H1 (cell line): ENCODE data around the gene CDHR2. TPM values are rescaled to one million over a fixed set of nuclear protein-coding genes. Genes with fewer than 3 reads are reported as not detected.

ENCODE experiments used
- ASH2L ChIP-seq: fragments of 200-600, 300-600 bp; sonication (generic); IDR thresholded peaks from one replicate; pipeline ENCODE4 v1.7.1; 2017; ENCODE audit warnings: low read length
- EP300 ChIP-seq, 2 experiments: IDR thresholded peaks; 1 replicate in 1 of 2; 2 replicates in 1 of 2; pipeline ENCODE4 v1.6.1; 2011 to 2012; ENCODE audit warnings: low read depth in 2 of 2, low read length in 2 of 2, mild to moderate bottlenecking in 2 of 2, borderline replicate concordance in 1 of 2, inconsistent platforms in 1 of 2, moderate library complexity in 1 of 2
- HDAC6 ChIP-seq: IDR thresholded peaks from one replicate; pipeline ENCODE4 v1.7.1; 2012; ENCODE audit warnings: low read depth, mild to moderate bottlenecking, inconsistent platforms, low read length, moderate library complexity
- MAFK ChIP-seq: IDR thresholded peaks from 2 replicates; pipeline ENCODE4 v1.6.1; 2012; ENCODE audit warnings: low read depth, mild to moderate bottlenecking, improper control_type of control experiment, low read length
- POLR2AphosphoS5 ChIP-seq: IDR thresholded peaks from 2 replicates; pipeline ENCODE4 v1.6.1; 2011; ENCODE audit warnings: low read depth, low read length
- SAP30 ChIP-seq: fragments of 300-600 bp; sonication (generic); IDR thresholded peaks from 2 replicates; pipeline ENCODE4 v1.7.1; 2012; ENCODE audit warnings: low read length, moderate library complexity, mild to moderate bottlenecking, inconsistent platforms; ENCODE audit not compliant: insufficient read depth, insufficient replicate concordance
- SP4 ChIP-seq: IDR thresholded peaks from 2 replicates; pipeline ENCODE4 v1.6.1; 2012; ENCODE audit warnings: low read length, inconsistent platforms
- TCF12 ChIP-seq: IDR thresholded peaks from 2 replicates; pipeline ENCODE4 v1.6.1; 2011; ENCODE audit warnings: low read depth, mild to moderate bottlenecking, low read length
- polyA plus RNA-seq, 7 experiments: library from polyadenylated mRNA; depleted of rRNA in 3 of 7; stranded (reverse) in 5 of 7; unstranded in 2 of 7; fragments of >200 nt in 5 of 7; fragments of 200-250 nt in 2 of 7; gene quantifications; 1 replicate in 5 of 7; 2 replicates in 1 of 7; 4 replicates in 1 of 7; pipeline versions ENCODE4 v1.2.1 to v1.2.3, GENCODE V29; 2011 to 2013; ENCODE audit warnings: missing spikeins in 2 of 7, mixed read lengths in 2 of 7
- total RNA-seq: library from RNA; stranded (reverse); fragmentation: NEBNext Ultra II Directional; extraction: Animal tissue kit (Norgen Biotek cat#: 25700); gene quantifications from 2 replicates; pipeline ENCODE4 v1.2.1, GENCODE V29; 2021

The CDHR2 gene
- total and polyA plus RNA-seq, 2 of the 8 experiments (the other 6 are each of a cell fraction or from before 2014, with no cell fraction given), result 0.02 to 0.43 TPM

- TF ChIP-seq MAFK, result no peak
- TF ChIP-seq TCF12, result no peak
- TF ChIP-seq HDAC6, result no peak
- TF ChIP-seq SP4, result no peak
- no peak for TF ChIP-seq SAP30
- no peak for TF ChIP-seq EP300 (IDR thresholded peaks at IDR 0.05; ENCODE audit: borderline replicate concordance in 1 of 2, low read depth in 2 of 2, low read length in 2 of 2)
- no peak for TF ChIP-seq POLR2AphosphoS5
- TF ChIP-seq ASH2L, result no peak
Measured at GRCh38 chr5:176609724-176610434, 60.7 kb downstream of the CDHR2 start, which contains the start of gene GPRIN1 (continued).
